Liver (tissue), 9 donors: ENCODE data around the gene TMEM98. TPM values are rescaled to one million over a fixed set of nuclear protein-coding genes. Genes with fewer than 3 reads are reported as not detected.

Experiments used
- DNase-seq: peaks from one replicate; pipeline ENCODE4 v3.0.0-alpha.2; 2017; ENCODE audit warnings: low spot score
- H3K27ac ChIP-seq, 2 donors: one replicate each; pipeline ENCODE4 v1.7.0; 2013; ENCODE audit warnings: inconsistent platforms in 2 of 2, low read length in 2 of 2, control low read depth in 1 of 2, low read depth in 1 of 2, mild to moderate bottlenecking in 1 of 2
- H3K27me3 ChIP-seq, 4 donors: one replicate each; pipeline versions ENCODE4 v1.6.1 to v1.7.0; 2013; ENCODE audit warnings: low read length in 3 of 4, inconsistent platforms in 1 of 4, mild to moderate bottlenecking in 1 of 4, moderate library complexity in 1 of 4; ENCODE audit not compliant: control insufficient read depth in 4 of 4, insufficient read depth in 4 of 4
- H3K36me3 ChIP-seq, 4 donors: one replicate each; pipeline versions ENCODE4 v1.6.1 to v1.7.0; 2013; ENCODE audit warnings: low read length in 3 of 4, mild to moderate bottlenecking in 3 of 4, low read depth in 1 of 4, moderate library complexity in 1 of 4; ENCODE audit not compliant: control insufficient read depth in 4 of 4, insufficient read depth in 3 of 4
- H3K4me1 ChIP-seq, 4 donors: one replicate each; pipeline versions ENCODE4 v1.6.1 to v1.7.0; 2013; ENCODE audit warnings: low read length in 3 of 4, mild to moderate bottlenecking in 3 of 4, moderate library complexity in 1 of 4; ENCODE audit not compliant: control insufficient read depth in 4 of 4, insufficient read depth in 4 of 4
- H3K4me3 ChIP-seq, 3 donors: one replicate each; pipeline versions ENCODE4 v1.6.1 to v1.7.0; 2013; ENCODE audit warnings: low read length in 3 of 3, control low read depth in 1 of 3, low read depth in 1 of 3, mild to moderate bottlenecking in 1 of 3
- H3K9ac ChIP-seq, 2 donors: one replicate each; pipeline ENCODE4 v1.7.0; 2013; ENCODE audit warnings: low read length in 2 of 2, mild to moderate bottlenecking in 2 of 2, moderate library complexity in 2 of 2, control low read depth in 1 of 2, low read depth in 1 of 2
- H3K9me3 ChIP-seq, 4 donors: one replicate each; pipeline versions ENCODE4 v1.6.1 to v1.7.0; 2013; ENCODE audit warnings: low read length in 3 of 4; ENCODE audit not compliant: control insufficient read depth in 4 of 4
- ATF3 ChIP-seq: IDR thresholded peaks from 2 replicates; pipeline ENCODE4 v1.6.1; 2016; ENCODE audit warnings: antibody characterized with exemption
- CTCF ChIP-seq: fragments of 150-350 bp; IDR thresholded peaks from 2 replicates; pipeline ENCODE4 v1.5.1; 2017; ENCODE audit warnings: improper control_type of control experiment, low read depth, low read length; ENCODE audit not compliant: missing input control
- EGR1 ChIP-seq, 2 donors: IDR thresholded peaks; 2 replicates each; pipeline ENCODE4 v1.6.1; 2016 to 2018; ENCODE audit warnings: antibody characterized with exemption in 2 of 2, low read depth in 2 of 2
- FOXA1 ChIP-seq: IDR thresholded peaks from 2 replicates; pipeline ENCODE4 v1.6.1; 2016; ENCODE audit warnings: antibody characterized with exemption
- FOXA2 ChIP-seq: IDR thresholded peaks from 2 replicates; pipeline ENCODE4 v1.6.1; 2016; ENCODE audit warnings: antibody characterized with exemption
- GABPA ChIP-seq, 2 donors: IDR thresholded peaks in 1 of 2; conservative IDR thresholded peaks in 1 of 2; 2 replicates each; pipeline ENCODE4 v1.6.1; 2016; ENCODE audit warnings: antibody characterized with exemption in 2 of 2, mild to moderate bottlenecking in 1 of 2, moderate library complexity in 1 of 2
- HNF4A ChIP-seq, 2 donors: conservative IDR thresholded peaks; 2 replicates each; pipeline ENCODE4 v1.6.1; 2016; ENCODE audit warnings: antibody characterized with exemption in 2 of 2, mild to moderate bottlenecking in 2 of 2
- HNF4G ChIP-seq: IDR thresholded peaks from 2 replicates; pipeline ENCODE4 v1.6.1; 2016; ENCODE audit warnings: antibody characterized with exemption
- JUND ChIP-seq, 2 donors: IDR thresholded peaks; 2 replicates each; pipeline ENCODE4 v1.6.1; 2016; ENCODE audit warnings: antibody characterized with exemption in 2 of 2
- MAX ChIP-seq: IDR thresholded peaks from 2 replicates; pipeline ENCODE4 v1.6.1; 2016; ENCODE audit warnings: antibody characterized with exemption
- NR2F2 ChIP-seq: IDR thresholded peaks from 2 replicates; pipeline ENCODE4 v1.6.1; 2016; ENCODE audit warnings: antibody characterized with exemption
- RXRA ChIP-seq, 2 donors: IDR thresholded peaks; 2 replicates each; pipeline ENCODE4 v1.6.1; 2017 to 2018; ENCODE audit warnings: antibody characterized with exemption in 2 of 2, mild to moderate bottlenecking in 1 of 2
- TAF1 ChIP-seq: conservative IDR thresholded peaks from 2 replicates; pipeline ENCODE4 v1.6.1; 2016; ENCODE audit warnings: antibody characterized with exemption, mild to moderate bottlenecking
- YY1 ChIP-seq: IDR thresholded peaks from 2 replicates; pipeline ENCODE4 v1.6.1; 2016; ENCODE audit warnings: antibody characterized with exemption, mild to moderate bottlenecking
- ZBTB33 ChIP-seq: IDR thresholded peaks from 2 replicates; pipeline ENCODE4 v1.6.1; 2016; ENCODE audit warnings: antibody characterized with exemption
- WGBS: extraction: QIAGEN DNeasy Blood & Tissue Kit; methylation state at CpG from one replicate; pipeline ENCODE4 v1.1.7; 2013; 5-methylcytosine and 5-hydroxymethylcytosine counted together
- polyA plus RNA-seq, 2 donors: library from polyadenylated mRNA; stranded (reverse) in 1 of 2; unstranded in 1 of 2; fragments of 200-250 nt in 1 of 2; fragments of >200 nt in 1 of 2; fragmentation: Nextera tagmentation in 1 of 2; extraction: Ambion mirVana in 1 of 2; gene quantifications; one replicate each; pipeline versions ENCODE4 v1.2.1 to v1.2.3, GENCODE V29; 2013 to 2015
- total RNA-seq, 2 donors: library from RNA; depleted of rRNA; stranded (reverse); fragments of >200 nt; gene quantifications; one replicate each; pipeline ENCODE4 v1.2.3, GENCODE V29; 2014
- donor health status: healthy.
- donor health status: healthy.
- donor health status: healthy.
- donor health status: healthy.
- donor health status: healthy.

The TMEM98 gene
- total and polyA plus RNA-seq, 4 donors, result 7.0 to 17.5 (median 10.7) TPM

GRCh38 chr17:32992321-32993033 is 64.5 kb downstream of the TMEM98 start:
- Histone ChIP-seq H3K9ac (no peak overlapping the region), H3K4me3 (no peak overlapping the region), H3K27me3 (no peaks in the 10 kb centered on the region), H3K4me1 (no peaks in the 10 kb centered on the region), H3K27ac (no peak overlapping the region), H3K9me3 (peaks cover 0 to 2% (median under 1%) of the 10 kb centered on the region in 4 donors), H3K36me3 (no peaks in the 10 kb centered on the region)
- WGBS, result 70% methylated on average over 13 of the region's 13 CpGs
- no peak for TF ChIP-seq EGR1 (IDR thresholded peaks at IDR 0.05; ENCODE audit: low read depth in 2 of 2)
- TF ChIP-seq HNF4A (conservative IDR thresholded peaks at IDR 0.05), result no peak
- no peak for TF ChIP-seq ATF3
- no peak for TF ChIP-seq FOXA1
- TF ChIP-seq JUND (IDR thresholded peaks at IDR 0.05), result no peak
- no peak for TF ChIP-seq ZBTB33
- no peak for TF ChIP-seq RXRA (IDR thresholded peaks at IDR 0.05)
- TF ChIP-seq GABPA (IDR thresholded peaks at IDR 0.05 in 1 of 2, conservative IDR thresholded peaks at IDR 0.05 in 1 of 2), result no peak
- no peak for TF ChIP-seq MAX
- TF ChIP-seq HNF4G, result no peak
- no peak for TF ChIP-seq NR2F2
- TF ChIP-seq CTCF, result no peak
- no peak for TF ChIP-seq FOXA2
- no peak for TF ChIP-seq TAF1
- no peak for TF ChIP-seq YY1
- no peak for DNase-seq

GRCh38 chr17:32993977-32994376 is 66.0 kb downstream of the TMEM98 start:
- TF ChIP-seq NR2F2 (no peak), EGR1 (IDR thresholded peaks at IDR 0.05; ENCODE audit: low read depth in 2 of 2) (no peak), JUND (IDR thresholded peaks at IDR 0.05) (no peak), HNF4G (no peak), FOXA1 (no peak), HNF4A (conservative IDR thresholded peaks at IDR 0.05) (no peak), GABPA (IDR thresholded peaks at IDR 0.05 in 1 of 2, conservative IDR thresholded peaks at IDR 0.05 in 1 of 2) (no peak), FOXA2 (no peak), YY1 (no peak), TAF1 (no peak)
- no peak for DNase-seq
- peaks cover 0 to 3% (median 0%) of the 10 kb centered on the region in 4 donors for H3K27me3 ChIP-seq
- 71% methylated on average over 9 of the region's 9 CpGs for WGBS
- no peak overlapping the region for H3K27ac ChIP-seq
- no peaks in the 10 kb centered on the region for H3K9me3 ChIP-seq
- peaks cover 0 to 5% (median 2%) of the 10 kb centered on the region in 4 donors for H3K4me1 ChIP-seq
- H3K9ac ChIP-seq, result no peak overlapping the region
- H3K4me3 ChIP-seq, result no peak overlapping the region
- no peaks in the 10 kb centered on the region for H3K36me3 ChIP-seq

Other genes starting within 250 kb of the TMEM98 start
- 10 to 100 TPM; 15.8 to 22.9 TPM for gene MYO1D, start 51.0 kb upstream of the TMEM98 start, total RNA-seq
- gene MYO1D, start 51.0 kb upstream of the TMEM98 start, polyA plus RNA-seq, result 10 to 100 TPM in 1 of 2 donors, 1 to 10 TPM in 1; 4.5 to 10.7 TPM
- not detected for gene SPACA3, start 63.7 kb downstream of the TMEM98 start, total RNA-seq
- gene SPACA3, start 63.7 kb downstream of the TMEM98 start, polyA plus RNA-seq, result not detected